ENCODE data around the gene TOLLIP. TPM values are rescaled to one million over a fixed set of nuclear protein-coding genes. Genes with fewer than 3 reads are reported as not detected.

Gene TOLLIP
- total RNA-seq, 2 donors from 2014 or later, result 72.8 to 161 TPM

GRCh38 chr11:1288426-1289151, 20.8 kb downstream of the TOLLIP start:
- DNase-seq (ENCODE audit: low spot score), result no peak
- no peaks in the 10 kb centered on the region for H3K9me3 ChIP-seq
- H3K4me1 ChIP-seq (replicated peaks), result peaks cover 5% of the 10 kb centered on the region
- TF ChIP-seq POLR2AphosphoS5 (IDR thresholded peaks at IDR 0.05) (no peak), POLR2A (IDR thresholded peaks at IDR 0.05) (no peak)
- TF ChIP-seq, protein P1, sequence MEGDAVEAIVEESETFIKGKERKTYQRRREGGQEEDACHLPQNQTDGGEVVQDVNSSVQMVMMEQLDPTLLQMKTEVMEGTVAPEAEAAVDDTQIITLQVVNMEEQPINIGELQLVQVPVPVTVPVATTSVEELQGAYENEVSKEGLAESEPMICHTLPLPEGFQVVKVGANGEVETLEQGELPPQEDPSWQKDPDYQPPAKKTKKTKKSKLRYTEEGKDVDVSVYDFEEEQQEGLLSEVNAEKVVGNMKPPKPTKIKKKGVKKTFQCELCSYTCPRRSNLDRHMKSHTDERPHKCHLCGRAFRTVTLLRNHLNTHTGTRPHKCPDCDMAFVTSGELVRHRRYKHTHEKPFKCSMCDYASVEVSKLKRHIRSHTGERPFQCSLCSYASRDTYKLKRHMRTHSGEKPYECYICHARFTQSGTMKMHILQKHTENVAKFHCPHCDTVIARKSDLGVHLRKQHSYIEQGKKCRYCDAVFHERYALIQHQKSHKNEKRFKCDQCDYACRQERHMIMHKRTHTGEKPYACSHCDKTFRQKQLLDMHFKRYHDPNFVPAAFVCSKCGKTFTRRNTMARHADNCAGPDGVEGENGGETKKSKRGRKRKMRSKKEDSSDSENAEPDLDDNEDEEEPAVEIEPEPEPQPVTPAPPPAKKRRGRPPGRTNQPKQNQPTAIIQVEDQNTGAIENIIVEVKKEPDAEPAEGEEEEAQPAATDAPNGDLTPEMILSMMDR (IDR thresholded peaks at IDR 0.05), result no peak
- intact Hi-C loops (cut with DNase I), result no loop called here
- H3K27ac ChIP-seq, result no peak overlapping the region
- 91% methylated on average over 28 of the region's 30 CpGs for WGBS
- H3K27me3 ChIP-seq (replicated peaks; ENCODE audit: insufficient read depth), result no peaks in the 10 kb centered on the region
- H3K4me3 ChIP-seq, result no peak overlapping the region
- peaks cover 20 to 27% of the 10 kb centered on the region in 2 donors for H3K36me3 ChIP-seq

DNA sequence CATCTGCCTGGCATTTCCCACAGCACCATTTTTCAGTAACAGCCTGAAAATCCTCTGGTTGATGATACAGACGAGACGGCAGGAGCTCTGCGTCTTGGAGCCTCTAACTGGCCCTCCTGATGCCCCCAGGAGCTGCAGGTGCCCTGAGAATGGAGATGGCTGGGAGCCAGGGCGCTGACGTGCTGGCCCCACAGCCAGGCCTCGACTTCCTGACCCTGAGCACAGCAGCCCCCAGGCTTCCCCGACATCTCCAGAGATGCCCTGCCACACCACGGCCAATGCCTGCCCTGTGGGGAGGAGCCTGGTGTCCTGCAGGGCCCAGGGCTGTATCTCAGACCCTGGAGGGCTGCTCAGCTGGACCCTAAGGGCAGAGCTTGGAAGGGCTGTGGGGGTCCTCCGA, 21.5 kb downstream of the TOLLIP start:
- Histone ChIP-seq H3K27me3 (replicated peaks; ENCODE audit: insufficient read depth) (no peaks in the 10 kb centered on the region), H3K36me3 (peaks cover 24 to 27% of the 10 kb centered on the region in 2 donors), H3K4me3 (no peak overlapping the region), H3K4me1 (replicated peaks) (peaks cover 5% of the 10 kb centered on the region), H3K9me3 (no peaks in the 10 kb centered on the region), H3K27ac (no peak overlapping the region)
- DNase-seq (ENCODE audit: low spot score), result no peak
- no peak for TF ChIP-seq POLR2A (IDR thresholded peaks at IDR 0.05)
- TF ChIP-seq POLR2AphosphoS5 (IDR thresholded peaks at IDR 0.05), result no peak
- TF ChIP-seq, protein P1 (IDR thresholded peaks at IDR 0.05), result no peak
- intact Hi-C loops (cut with DNase I), result no loop called here
- WGBS, result 97% methylated on average over 9 of the region's 9 CpGs

DNA sequence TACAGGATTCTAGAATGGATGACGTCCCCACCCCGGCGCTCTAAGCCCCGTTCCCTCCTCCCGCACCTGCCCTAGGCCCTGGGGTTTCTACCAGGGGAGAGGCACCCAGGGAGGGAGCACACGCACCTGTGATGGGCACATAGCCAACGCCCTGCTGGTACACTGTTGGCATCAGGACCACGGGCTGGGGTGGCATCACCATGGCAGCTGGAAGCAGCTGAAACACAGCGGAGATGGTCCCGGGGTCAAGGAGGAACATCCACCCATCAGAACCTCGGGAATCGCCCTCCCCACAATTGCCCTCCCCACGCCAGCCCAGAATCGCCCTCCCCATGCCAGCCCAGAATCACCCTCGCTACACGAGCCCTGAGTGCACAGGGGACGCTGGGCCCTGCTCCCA, 23.6 kb downstream of the TOLLIP start:
- Histone ChIP-seq H3K36me3 (peaks cover 24 to 33% of the 10 kb centered on the region in 2 donors), H3K4me1 (replicated peaks) (no peaks in the 10 kb centered on the region), H3K27me3 (replicated peaks; ENCODE audit: insufficient read depth) (no peaks in the 10 kb centered on the region), H3K4me3 (no peak overlapping the region), H3K9me3 (no peaks in the 10 kb centered on the region), H3K27ac (no peak overlapping the region)
- DNase-seq (ENCODE audit: low spot score), result no peak
- no peak for TF ChIP-seq POLR2A (IDR thresholded peaks at IDR 0.05)
- TF ChIP-seq, protein P1 (IDR thresholded peaks at IDR 0.05), result no peak
- TF ChIP-seq POLR2AphosphoS5 (IDR thresholded peaks at IDR 0.05), result no peak
- WGBS, result 80% methylated on average over 17 of the region's 17 CpGs
- intact Hi-C loops (cut with DNase I), result no loop called here

- TF ChIP-seq, protein P1 (IDR thresholded peaks at IDR 0.05), result no peak
- TF ChIP-seq POLR2AphosphoS5 (IDR thresholded peaks at IDR 0.05) (no peak), POLR2A (IDR thresholded peaks at IDR 0.05) (no peak)
- H3K4me3 ChIP-seq, result no peak overlapping the region
- no peaks in the 10 kb centered on the region for H3K9me3 ChIP-seq
- H3K4me1 ChIP-seq (replicated peaks), result no peaks in the 10 kb centered on the region
- 96% methylated on average over 23 of the region's 23 CpGs for WGBS
- H3K27ac ChIP-seq, result no peak overlapping the region
- intact Hi-C loops (cut with DNase I), result no loop called here
- DNase-seq (ENCODE audit: low spot score), result no peak
- peaks cover 24 to 33% of the 10 kb centered on the region in 2 donors for H3K36me3 ChIP-seq
- H3K27me3 ChIP-seq (replicated peaks; ENCODE audit: insufficient read depth), result no peaks in the 10 kb centered on the region
These were observed 24.1 kb downstream of the TOLLIP start for GRCh38 chr11:1285316-1285744.

DNA sequence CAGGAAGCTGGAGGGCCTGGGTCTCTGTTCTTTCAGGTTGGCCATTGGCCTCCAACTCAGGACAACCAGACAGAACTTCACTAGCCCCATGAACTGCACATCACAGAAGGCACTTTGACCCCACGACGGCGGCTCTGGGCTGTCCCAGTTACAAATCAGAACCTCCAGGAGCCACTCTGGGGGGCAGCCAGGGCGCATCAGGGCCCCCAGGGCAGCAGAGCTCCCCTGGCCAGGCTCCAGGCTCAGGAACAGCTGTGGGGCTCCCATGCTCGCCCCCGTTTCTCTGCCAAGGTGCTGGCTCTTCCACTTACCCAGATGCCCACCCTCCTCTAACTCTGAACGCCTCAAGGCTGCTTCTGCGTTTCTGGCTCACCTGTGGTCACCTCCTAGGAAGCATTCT, 25.5 kb downstream of the TOLLIP start:
- 76% methylated on average over 8 of the region's 8 CpGs for WGBS
- no peak overlapping the region for H3K4me3 ChIP-seq
- intact Hi-C loops (cut with DNase I), result no loop called here
- peaks cover 15 to 20% of the 10 kb centered on the region in 2 donors for H3K36me3 ChIP-seq
- no peak overlapping the region for H3K27ac ChIP-seq
- no peaks in the 10 kb centered on the region for H3K9me3 ChIP-seq
- no peak for TF ChIP-seq POLR2A (IDR thresholded peaks at IDR 0.05)
- TF ChIP-seq POLR2AphosphoS5 (IDR thresholded peaks at IDR 0.05), result no peak
- TF ChIP-seq, protein P1 (IDR thresholded peaks at IDR 0.05), result no peak
- H3K27me3 ChIP-seq (replicated peaks; ENCODE audit: insufficient read depth), result no peaks in the 10 kb centered on the region
- no peak for DNase-seq (ENCODE audit: low spot score)
- H3K4me1 ChIP-seq (replicated peaks), result no peaks in the 10 kb centered on the region
